GM06990 (cell line): Measurements from ENCODE around the gene APBA2.

Source experiments
- DNase-seq: peaks from one replicate; pipeline ENCODE4 v3.0.0-alpha.2; 2011; ENCODE audit not compliant: insufficient read length; ENCODE audit errors: extremely low read depth
- H3K27me3 ChIP-seq: replicated peaks from 2 replicates; pipeline ENCODE4 v1.6.0; 2011; ENCODE audit warnings: low read length; ENCODE audit not compliant: control insufficient read depth, insufficient read depth
- H3K36me3 ChIP-seq: 2 replicates; pipeline ENCODE4 v1.5.1; 2011; ENCODE audit warnings: low read length; ENCODE audit not compliant: control insufficient read depth, insufficient read depth
- H3K4me3 ChIP-seq: replicated peaks from 2 replicates; pipeline ENCODE4 v1.5.1; 2011; ENCODE audit warnings: low read depth, mild to moderate bottlenecking, control low read depth, low read length
- CTCF ChIP-seq: IDR thresholded peaks from 2 replicates; pipeline ENCODE4 v1.5.1; 2011; ENCODE audit warnings: low read length, control low read depth, mild to moderate bottlenecking, inconsistent platforms; ENCODE audit not compliant: insufficient read depth, poor library complexity, severe bottlenecking

Gene APBA2

GRCh38 chr15:29109762-29110161 lies 224.0 kb downstream of the APBA2 start:
- no peaks in the 10 kb centered on the region; the same call in 1 of the 2 replicates for H3K27me3 ChIP-seq
- H3K36me3 ChIP-seq, result no peaks in the 10 kb centered on the region
- no peak for TF ChIP-seq CTCF
- no peak overlapping the region for H3K4me3 ChIP-seq
- DNase-seq, result no peak

- H3K36me3 ChIP-seq, result no peaks in the 10 kb centered on the region
- no peak overlapping the region for H3K4me3 ChIP-seq
- DNase-seq, result no peak
- no peaks in the 10 kb centered on the region; the same call in 1 of the 2 replicates for H3K27me3 ChIP-seq
- TF ChIP-seq CTCF, result no peak
These were observed 224.4 kb downstream of the APBA2 start for GRCh38 chr15:29110176-29110575.

GRCh38 chr15:29110733-29111132 lies 225.0 kb downstream of the APBA2 start:
- no peak for DNase-seq
- no peak overlapping the region for H3K4me3 ChIP-seq
- no peaks in the 10 kb centered on the region for H3K27me3 ChIP-seq
- no peaks in the 10 kb centered on the region for H3K36me3 ChIP-seq
- no peak for TF ChIP-seq CTCF

GRCh38 chr15:29111705-29112281 lies 226.0 kb downstream of the APBA2 start:
- no peaks in the 10 kb centered on the region for H3K27me3 ChIP-seq
- DNase-seq, result no peak
- no peak overlapping the region for H3K4me3 ChIP-seq
- TF ChIP-seq CTCF, result no peak
- no peaks in the 10 kb centered on the region for H3K36me3 ChIP-seq

GRCh38 chr15:29113336-29114220 lies 227.8 kb downstream of the APBA2 start:
- no peak for DNase-seq
- Histone ChIP-seq H3K4me3 (no peak overlapping the region), H3K27me3 (no peaks in the 10 kb centered on the region), H3K36me3 (no peaks in the 10 kb centered on the region)
- TF ChIP-seq CTCF, result no peak
